ENCODE measurements around the gene CATSPER1.

Gene CATSPER1

GRCh38 chr11:65968600-65969482 lies 57.4 kb downstream of the CATSPER1 start:
- DNase-seq = no peak

- no peak for DNase-seq
Observed at GRCh38 chr11:65967329-65967934, 58.8 kb downstream of the CATSPER1 start.

All from stimulated activated CD4-positive, alpha-beta T cell treated with anti-CD3 and anti-CD28 coated beads, Interleukin-4, amount 100 ng/mL, for 4 hours (primary cell).